GM12878 (cell line): ENCODE data around the gene SLC29A4. TPM values are rescaled to one million over a fixed set of nuclear protein-coding genes. Genes with fewer than 3 reads are reported as not detected.

ENCODE experiments used
- ATAC-seq: fragments of 200-7000 bp; cut with Tn5 transposase; 3 replicates; pipeline ENCODE4 v1.9.1; 2020; ENCODE audit warnings: mild to moderate bottlenecking, moderate library complexity
- BruUV-seq: library from RNA; stranded (reverse); fragments of 400-500 nt; replicated peaks from 2 replicates; lab custom pipeline; 2021; lab: Mats Ljungman, UMichigan
- CTCF ChIA-PET: fragments of 300-600 bp; sonication (Branson Sonifier 250); formaldehyde crosslinking; extraction: SDS; loops from one replicate; lab custom pipeline; 2021; ENCODE audit warnings: inconsistent platforms; lab: Yijun Ruan, JAX
- POLR2A ChIA-PET: fragments of 350-600 bp; formaldehyde crosslinking; extraction: SDS; loops from one replicate; lab custom pipeline; 2021; ENCODE audit warnings: inconsistent platforms; lab: Charles Lee
- RAD21 ChIA-PET: fragments of 300-600 bp; sonication (Branson Sonifier 250); formaldehyde crosslinking; loops from one replicate; lab custom pipeline; 2023; ENCODE audit warnings: antibody characterized with exemption; ENCODE audit not compliant: unreplicated experiment; lab: Charles Lee
- SMC1A ChIA-PET: fragments of 300-600 bp; sonication (Branson Sonifier 250); formaldehyde crosslinking; loops from one replicate; lab custom pipeline; 2023; ENCODE audit not compliant: unreplicated experiment, uncharacterized antibody; lab: Charles Lee
- DNase-seq: peaks from one replicate; pipeline ENCODE4 v3.0.0-alpha.2; 2011; ENCODE audit warnings: low read depth, low spot score
- FAIRE-seq: peaks from 3 replicates; lab custom pipeline; 2011; peaks lifted over from hg19 to GRCh38; lab: Jason Lieb, UNC
- H2AFZ ChIP-seq: 2 replicates; pipeline ENCODE4 v1.6.0; 2011; ENCODE audit warnings: low read depth, low read length, control low read depth; ENCODE audit not compliant: control insufficient read depth
- H3K27ac ChIP-seq: 2 replicates; pipeline ENCODE4 v1.5.1; 2011; ENCODE audit warnings: control low read depth; ENCODE audit not compliant: control insufficient read depth, insufficient read depth
- H3K27me3 ChIP-seq, 2 experiments: replicated peaks in 1 of 2; 2 replicates each; pipeline versions ENCODE4 v1.6.0 to v1.6.1; 2011; ENCODE audit warnings: low read length in 1 of 2; ENCODE audit not compliant: control insufficient read depth in 2 of 2, insufficient read depth in 2 of 2
- H3K36me3 ChIP-seq, 2 experiments: 2 replicates each; pipeline ENCODE4 v1.5.1; 2011; ENCODE audit warnings: low read length in 1 of 2; ENCODE audit not compliant: control insufficient read depth in 2 of 2, insufficient read depth in 2 of 2
- H3K4me1 ChIP-seq: 2 replicates; pipeline ENCODE4 v1.6.1; 2011; ENCODE audit warnings: mild to moderate bottlenecking, low read length, moderate library complexity, mixed read lengths; ENCODE audit not compliant: control insufficient read depth, insufficient read depth
- H3K4me2 ChIP-seq: 2 replicates; pipeline ENCODE4 v1.6.0; 2011; ENCODE audit warnings: control low read depth; ENCODE audit not compliant: control insufficient read depth, insufficient read depth
- H3K4me3 ChIP-seq: fragments of 200-600 bp; sonication (generic); 2 replicates; pipeline ENCODE4 v1.5.1; 2016
- H3K79me2 ChIP-seq: 2 replicates; pipeline ENCODE4 v1.6.0; 2011; ENCODE audit warnings: low read length; ENCODE audit not compliant: control insufficient read depth, insufficient read depth
- H3K9ac ChIP-seq: 2 replicates; pipeline ENCODE4 v1.8.0; 2011; ENCODE audit warnings: low read length, control low read depth, mixed read lengths; ENCODE audit not compliant: control insufficient read depth, insufficient read depth
- H3K9me3 ChIP-seq: replicated peaks from 3 replicates; pipeline ENCODE4 v1.5.1; 2011; ENCODE audit warnings: mild to moderate bottlenecking, low read length; ENCODE audit not compliant: control insufficient read depth, insufficient read depth
- H4K20me1 ChIP-seq: 2 replicates; pipeline ENCODE4 v1.6.0; 2011; ENCODE audit not compliant: control insufficient read depth, insufficient read depth
- BACH1 ChIP-seq: fragments of 450-650 bp; IDR thresholded peaks from 2 replicates; pipeline ENCODE4 v1.6.1; 2017; ENCODE audit warnings: mild to moderate bottlenecking, borderline replicate concordance
- CREB1 ChIP-seq: IDR thresholded peaks from 2 replicates; pipeline ENCODE4 v1.6.1; 2012; ENCODE audit warnings: low read depth, mild to moderate bottlenecking, inconsistent platforms
- ESRRA ChIP-seq: IDR thresholded peaks from 2 replicates; pipeline ENCODE4 v1.6.1; 2012; ENCODE audit warnings: mild to moderate bottlenecking, low read length, improper control_type of control experiment
- HDAC2 ChIP-seq: fragments of 200-600 bp; sonication (generic); IDR thresholded peaks from 2 replicates; pipeline ENCODE4 v1.6.1; 2017
- IKZF2 ChIP-seq, 2 experiments: fragments of 450-650 bp; IDR thresholded peaks; 2 replicates each; pipeline ENCODE4 v1.6.1; 2017; ENCODE audit warnings: mild to moderate bottlenecking in 2 of 2, moderate library complexity in 2 of 2
- IRF4 ChIP-seq: IDR thresholded peaks from 2 replicates; pipeline ENCODE4 v1.6.1; 2011; ENCODE audit warnings: low read depth, low read length
- JUND ChIP-seq: IDR thresholded peaks from 2 replicates; pipeline ENCODE4 v1.6.1; 2012; ENCODE audit warnings: low read depth, mild to moderate bottlenecking, low read length, improper control_type of control experiment, moderate library complexity
- MXI1 ChIP-seq: fragments of 150-350 bp; IDR thresholded peaks from 2 replicates; pipeline ENCODE4 v1.6.1; 2011; ENCODE audit warnings: low read depth, mild to moderate bottlenecking, inconsistent platforms, low read length, improper control_type of control experiment
- SMC3 ChIP-seq: IDR thresholded peaks from 2 replicates; pipeline ENCODE4 v1.6.1; 2011; ENCODE audit warnings: low read length, improper control_type of control experiment, borderline replicate concordance
- ZNF217 ChIP-seq: fragments of 450-650 bp; IDR thresholded peaks from 2 replicates; pipeline ENCODE4 v1.6.1; 2017; ENCODE audit warnings: antibody characterized with exemption, mild to moderate bottlenecking
- WGBS: methylation state at CpG from one replicate; pipeline ENCODE4 v1.1.6; 2016; ENCODE audit warnings: low lambda C conversion rate; ENCODE audit not compliant: insufficient replicate concordance, insufficient coverage; ENCODE audit errors: missing lambda C conversion rate; 5-methylcytosine and 5-hydroxymethylcytosine counted together
- in situ Hi-C: fragments of 300-500 bp; cut with MboI; formaldehyde crosslinking; loops from 9 replicates; pipeline ENCODE4 v1.14.3; 2018; ENCODE audit warnings: mixed read lengths
- intact Hi-C: fragments of 100-400 bp; cut with micrococcal nuclease; formaldehyde crosslinking; loops from one replicate; pipeline ENCODE4 v1.14.2; 2022; ENCODE audit not compliant: unreplicated experiment
- polyA plus RNA-seq, 11 experiments: library from polyadenylated mRNA; depleted of rRNA in 4 of 11; unstranded in 6 of 11; stranded (reverse) in 5 of 11; fragments of >200 nt; fragmentation: Nextera tagmentation in 4 of 11; fragmentation: Illumina TruSeq in 1 of 11; extraction: Ambion mirVana in 4 of 11; extraction: Trizol in 1 of 11; gene quantifications; 1 replicate in 1 of 11; 2 replicates in 10 of 11; pipeline versions ENCODE4 v1.2.1 to v1.2.3, GENCODE V29; 2011 to 2016; ENCODE audit warnings: inconsistent platforms in 2 of 11, missing spikeins in 2 of 11, low read depth in 1 of 11
- total RNA-seq, 4 experiments: library from RNA; depleted of rRNA in 3 of 4; stranded (reverse); fragments of >200 nt in 3 of 4; fragmentation: Illumina TruSeq in 1 of 4; extraction: Trizol in 1 of 4; gene quantifications; 2 replicates each; pipeline versions ENCODE4 v1.2.1 to v1.2.3, GENCODE V29; 2013 to 2021
- TF ChIP-seq, protein P1 (sequence below): fragments of 450-650 bp; formaldehyde crosslinking; IDR thresholded peaks from 2 replicates; pipeline ENCODE4 v1.5.0; 2022; ENCODE audit warnings: mild to moderate bottlenecking, missing genetic modification characterization
- TF ChIP-seq, protein P2 (sequence below): IDR thresholded peaks from 2 replicates; pipeline ENCODE4 v1.6.1; 2011; ENCODE audit warnings: mild to moderate bottlenecking, low read depth, low read length, moderate library complexity; ENCODE audit not compliant: insufficient replicate concordance
- TF ChIP-seq, protein P3 (sequence below): IDR thresholded peaks from 2 replicates; pipeline ENCODE4 v1.6.1; 2011; ENCODE audit warnings: borderline replicate concordance, low read depth, mild to moderate bottlenecking, moderate library complexity, mixed read lengths, low read length; ENCODE audit not compliant: insufficient read depth; ENCODE audit errors: extremely low read length

The SLC29A4 gene
- total and polyA plus RNA-seq, 10 of the 15 experiments (the other 5 are each of a cell fraction or from before 2014, with no cell fraction given) = 0.11 to 0.72 (median 0.23) TPM; not detected in 3

DNA sequence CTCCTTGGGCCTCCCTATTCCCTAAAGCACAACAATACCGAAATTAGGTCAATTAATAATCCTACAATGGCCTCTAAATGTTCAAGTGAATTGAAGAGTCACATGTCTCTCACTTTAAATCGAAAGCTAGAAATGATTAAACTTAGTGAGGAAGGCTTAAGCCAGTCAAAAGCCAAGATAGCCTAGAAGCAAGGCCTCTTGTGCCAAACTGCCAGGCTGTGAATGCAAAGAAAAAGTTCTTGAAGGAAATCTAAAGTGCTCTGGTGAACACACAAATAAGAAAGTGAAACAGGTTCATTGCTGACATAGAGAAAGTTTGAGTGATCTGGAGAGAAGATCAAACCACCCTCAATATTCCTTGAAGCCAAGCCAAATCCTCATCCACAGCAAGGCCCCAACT, 57.2 kb downstream of the SLC29A4 start:
- Histone ChIP-seq H3K27me3 (no peaks in the 10 kb centered on the region), H3K4me2 (no peak overlapping the region), H2AFZ (no peak overlapping the region), H3K9ac (no peak overlapping the region), H3K9me3 (peaks cover 11% of the 10 kb centered on the region), H4K20me1 (no peaks in the 10 kb centered on the region), H3K79me2 (no peaks in the 10 kb centered on the region), H3K27ac (no peak overlapping the region), H3K4me3 (no peak overlapping the region), H3K36me3 (peaks cover 8 to 9% of the 10 kb centered on the region in 2 experiments), H3K4me1 (no peaks in the 10 kb centered on the region)
- DNase-seq (no peak), FAIRE-seq (peak; percentile 68), ATAC-seq (peak; percentile 16; the same call in 2 of the 3 replicates)
- RAD21 ChIA-PET = no interaction called here
- intact Hi-C loops = no loop called here
- WGBS = 100% methylated on average over 2 of the region's 2 CpGs
- POLR2A ChIA-PET = no interaction called here
- no TSS peak for BruUV-seq
- TF ChIP-seq IRF4 (no peak), IKZF2 (IDR thresholded peaks at IDR 0.05) (no peak)
- CTCF ChIA-PET = interaction anchor here (0.7 to 1.4 kb wide), 3 partner anchors 15 to 366 kb away, joined by 3 to 4 read pairs (median 3); no protein-coding TSS in a partner anchor
- SMC1A ChIA-PET = no interaction called here
- in situ Hi-C loops = no loop called here

DNA sequence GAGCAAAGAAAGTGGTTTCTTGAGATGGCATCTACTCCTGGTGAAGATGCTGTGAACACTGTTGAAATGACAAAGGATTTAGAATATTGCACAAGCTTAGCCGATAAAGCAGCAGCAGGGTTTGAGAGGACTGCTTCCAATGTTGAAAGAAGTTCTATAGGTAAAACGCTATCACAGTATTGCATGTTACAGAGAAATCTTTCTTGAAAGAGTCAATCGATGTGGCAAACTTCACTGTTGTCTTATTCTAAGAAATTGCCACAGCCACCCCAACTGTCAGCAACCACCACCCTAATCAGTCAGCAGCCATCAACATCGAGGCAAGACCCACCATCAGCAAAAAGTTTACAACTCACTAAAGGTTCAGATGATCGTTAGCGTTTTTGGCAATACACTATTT, 59.9 kb downstream of the SLC29A4 start:
- no peaks in the 10 kb centered on the region for H3K27me3 ChIP-seq
- ChIA-PET POLR2A (no interaction called here), SMC1A (no interaction called here), RAD21 (no interaction called here), CTCF (interaction anchor here (0.5 kb wide), 1 partner anchor 109 kb away, joined by 4 read pairs; no protein-coding TSS in a partner anchor)
- H3K27ac ChIP-seq = no peak overlapping the region
- no peaks in the 10 kb centered on the region for H3K4me1 ChIP-seq
- in situ Hi-C loops = no loop called here
- no peak for ATAC-seq
- H3K9ac ChIP-seq = no peak overlapping the region
- no peak overlapping the region for H3K4me3 ChIP-seq
- no peak for FAIRE-seq
- 96% methylated on average over 6 of the region's 6 CpGs for WGBS
- peaks cover 8 to 10% of the 10 kb centered on the region in 2 experiments; a peak in 3 of 4 replicates for H3K36me3 ChIP-seq
- no peak for DNase-seq
- H4K20me1 ChIP-seq = no peaks in the 10 kb centered on the region
- H2AFZ ChIP-seq = no peak overlapping the region
- intact Hi-C loops = no loop called here
- H3K9me3 ChIP-seq = peaks cover 9% of the 10 kb centered on the region; the same call in 2 of the 3 replicates
- H3K79me2 ChIP-seq = no peaks in the 10 kb centered on the region
- H3K4me2 ChIP-seq = no peak overlapping the region
- TSS peak; percentile 41 for BruUV-seq
- TF ChIP-seq ZNF217 = no peak
- no peak for TF ChIP-seq IKZF2 (IDR thresholded peaks at IDR 0.05)
- TF ChIP-seq, protein P1, sequence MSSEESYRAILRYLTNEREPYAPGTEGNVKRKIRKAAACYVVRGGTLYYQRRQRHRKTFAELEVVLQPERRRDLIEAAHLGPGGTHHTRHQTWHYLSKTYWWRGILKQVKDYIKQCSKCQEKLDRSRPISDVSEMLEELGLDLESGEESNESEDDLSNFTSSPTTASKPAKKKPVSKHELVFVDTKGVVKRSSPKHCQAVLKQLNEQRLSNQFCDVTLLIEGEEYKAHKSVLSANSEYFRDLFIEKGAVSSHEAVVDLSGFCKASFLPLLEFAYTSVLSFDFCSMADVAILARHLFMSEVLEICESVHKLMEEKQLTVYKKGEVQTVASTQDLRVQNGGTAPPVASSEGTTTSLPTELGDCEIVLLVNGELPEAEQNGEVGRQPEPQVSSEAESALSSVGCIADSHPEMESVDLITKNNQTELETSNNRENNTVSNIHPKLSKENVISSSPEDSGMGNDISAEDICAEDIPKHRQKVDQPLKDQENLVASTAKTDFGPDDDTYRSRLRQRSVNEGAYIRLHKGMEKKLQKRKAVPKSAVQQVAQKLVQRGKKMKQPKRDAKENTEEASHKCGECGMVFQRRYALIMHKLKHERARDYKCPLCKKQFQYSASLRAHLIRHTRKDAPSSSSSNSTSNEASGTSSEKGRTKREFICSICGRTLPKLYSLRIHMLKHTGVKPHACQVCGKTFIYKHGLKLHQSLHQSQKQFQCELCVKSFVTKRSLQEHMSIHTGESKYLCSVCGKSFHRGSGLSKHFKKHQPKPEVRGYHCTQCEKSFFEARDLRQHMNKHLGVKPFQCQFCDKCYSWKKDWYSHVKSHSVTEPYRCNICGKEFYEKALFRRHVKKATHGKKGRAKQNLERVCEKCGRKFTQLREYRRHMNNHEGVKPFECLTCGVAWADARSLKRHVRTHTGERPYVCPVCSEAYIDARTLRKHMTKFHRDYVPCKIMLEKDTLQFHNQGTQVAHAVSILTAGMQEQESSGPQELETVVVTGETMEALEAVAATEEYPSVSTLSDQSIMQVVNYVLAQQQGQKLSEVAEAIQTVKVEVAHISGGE (CRISPR knock-in tag) = no peak
- TF ChIP-seq CREB1 = no peak
- no peak for TF ChIP-seq HDAC2
- no peak for TF ChIP-seq SMC3
- no peak for TF ChIP-seq BACH1
- no peak for TF ChIP-seq MXI1
- no peak for TF ChIP-seq JUND
- TF ChIP-seq, protein P2, sequence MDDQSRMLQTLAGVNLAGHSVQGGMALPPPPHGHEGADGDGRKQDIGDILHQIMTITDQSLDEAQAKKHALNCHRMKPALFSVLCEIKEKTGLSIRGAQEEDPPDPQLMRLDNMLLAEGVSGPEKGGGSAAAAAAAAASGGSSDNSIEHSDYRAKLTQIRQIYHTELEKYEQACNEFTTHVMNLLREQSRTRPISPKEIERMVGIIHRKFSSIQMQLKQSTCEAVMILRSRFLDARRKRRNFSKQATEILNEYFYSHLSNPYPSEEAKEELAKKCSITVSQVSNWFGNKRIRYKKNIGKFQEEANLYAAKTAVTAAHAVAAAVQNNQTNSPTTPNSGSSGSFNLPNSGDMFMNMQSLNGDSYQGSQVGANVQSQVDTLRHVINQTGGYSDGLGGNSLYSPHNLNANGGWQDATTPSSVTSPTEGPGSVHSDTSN = no peak
- TF ChIP-seq, protein P3, sequence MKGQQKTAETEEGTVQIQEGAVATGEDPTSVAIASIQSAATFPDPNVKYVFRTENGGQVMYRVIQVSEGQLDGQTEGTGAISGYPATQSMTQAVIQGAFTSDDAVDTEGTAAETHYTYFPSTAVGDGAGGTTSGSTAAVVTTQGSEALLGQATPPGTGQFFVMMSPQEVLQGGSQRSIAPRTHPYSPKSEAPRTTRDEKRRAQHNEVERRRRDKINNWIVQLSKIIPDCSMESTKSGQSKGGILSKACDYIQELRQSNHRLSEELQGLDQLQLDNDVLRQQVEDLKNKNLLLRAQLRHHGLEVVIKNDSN = no peak
- no peak for TF ChIP-seq ESRRA
